Activated CD4-positive, alpha-beta T cell treated with anti-CD3 and anti-CD28 coated beads, Interleukin-2, Interleukin-6, amounts not matched to agents 100 ng/mL and 50 ng/mL, durations not matched to agents 16 hours and 8 hours (primary cell): ENCODE results near the gene PDIK1L.

ENCODE experiments used
- DNase-seq: peaks from one replicate; pipeline ENCODE4 v3.0.0-alpha.2; 2020

Gene PDIK1L

GRCh38 chr1:26158271-26158907, 46.8 kb downstream of the PDIK1L start:
- no peak for DNase-seq

DNA sequence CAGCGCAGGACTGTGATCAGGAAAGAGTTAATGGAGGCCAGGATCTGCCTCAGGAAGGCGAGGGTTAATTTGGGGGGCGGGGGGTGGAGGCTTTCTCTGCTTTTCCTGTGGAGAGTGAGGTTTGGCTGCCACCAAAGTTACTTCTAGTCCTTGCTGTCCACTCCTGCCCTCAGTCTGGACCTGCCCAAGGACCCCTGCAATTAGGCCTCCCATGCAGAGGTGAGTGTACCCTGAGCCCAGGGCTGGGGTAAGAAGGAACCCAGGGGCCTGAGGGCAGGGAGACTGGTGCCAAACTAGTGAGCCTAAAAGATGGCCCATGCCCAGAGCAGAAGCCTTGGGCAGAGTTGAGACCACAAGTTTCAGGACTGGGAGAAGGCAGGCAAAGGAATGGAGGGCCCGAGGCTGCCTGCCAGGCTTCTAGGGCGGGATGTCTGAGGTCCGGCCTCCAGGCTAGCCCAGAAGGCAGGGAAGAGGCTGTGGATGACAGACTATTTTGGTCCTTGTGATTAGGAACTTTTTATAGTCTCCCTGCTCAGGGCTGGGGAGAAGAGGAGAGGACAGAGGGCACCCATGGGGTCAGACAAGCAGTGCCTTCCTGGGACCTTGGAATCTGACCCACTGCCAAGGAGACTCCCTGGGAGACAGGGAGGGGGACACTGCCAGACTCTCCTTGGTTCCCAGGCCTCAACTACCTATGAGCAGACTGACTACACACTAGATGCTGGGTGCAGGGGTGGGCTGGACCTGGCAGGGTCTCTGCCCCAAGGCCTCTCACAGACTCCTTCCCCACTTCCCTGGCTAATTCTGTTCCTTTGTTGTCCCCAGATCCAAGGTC, 47.5 kb downstream of the PDIK1L start, which contains the start of gene FAM110D:
TSS of gene FAM110D (plus strand) at position 172 of the 835 bp plus-strand sequence. CDS start 2,213 bp downstream, outside the sequence.
- no peak for DNase-seq

DNA sequence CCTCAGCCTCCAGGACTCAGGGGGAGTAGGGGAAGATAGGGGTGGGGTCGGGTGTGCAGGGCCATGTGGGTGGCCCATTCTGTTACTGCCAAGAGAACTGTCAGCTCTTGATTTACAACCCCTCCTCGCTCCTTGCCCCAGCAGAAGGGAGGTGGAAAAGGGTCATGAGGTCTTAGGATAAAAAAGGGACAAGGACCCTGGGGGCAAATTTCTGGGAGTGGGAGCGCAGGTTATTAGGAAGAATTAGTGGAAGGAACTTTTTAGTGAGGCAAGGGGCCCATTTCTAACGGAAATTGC, 48.1 kb downstream of the PDIK1L start:
- no peak for DNase-seq

- DNase-seq = no peak
Measured at GRCh38 chr1:26160527-26161414, 49.1 kb downstream of the PDIK1L start.

DNA sequence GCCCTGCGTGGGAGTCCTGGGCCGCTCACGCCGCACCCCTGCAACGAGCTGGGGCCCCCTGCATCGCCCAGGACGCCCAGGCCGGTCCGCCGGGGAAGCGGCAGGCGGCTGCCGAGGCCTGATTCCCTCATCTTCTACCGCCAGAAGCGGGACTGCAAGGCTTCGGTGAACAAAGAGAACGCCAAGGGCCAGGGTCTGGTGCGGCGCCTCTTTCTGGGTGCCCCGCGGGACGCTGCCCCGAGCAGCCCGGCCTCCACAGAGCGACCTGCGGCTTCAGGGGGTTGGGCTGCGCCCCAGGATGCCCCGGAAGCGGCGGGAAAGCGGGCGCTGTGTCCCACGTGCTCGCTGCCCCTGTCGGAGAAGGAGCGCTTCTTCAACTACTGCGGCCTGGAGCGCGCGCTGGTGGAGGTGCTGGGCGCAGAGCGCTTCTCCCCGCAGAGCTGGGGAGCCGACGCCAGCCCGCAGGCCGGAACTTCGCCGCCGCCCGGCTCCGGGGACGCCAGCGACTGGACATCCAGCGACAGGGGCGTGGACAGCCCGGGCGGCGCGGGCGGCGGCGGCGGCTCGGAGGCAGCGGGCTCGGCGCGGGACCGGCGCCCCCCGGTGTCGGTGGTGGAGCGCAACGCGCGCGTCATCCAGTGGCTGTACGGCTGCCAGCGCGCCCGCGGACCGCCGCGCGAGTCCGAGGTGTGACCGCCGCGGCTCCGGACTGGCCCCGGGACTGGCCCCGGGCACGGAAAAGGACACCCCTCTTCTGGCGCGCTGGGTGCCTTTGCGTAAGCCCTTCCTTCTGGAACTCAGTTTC, 50.0 kb downstream of the PDIK1L start:
- DNase-seq = peak; percentile 45

- DNase-seq = no peak
Measured at GRCh38 chr1:26162220-26162709, 50.6 kb downstream of the PDIK1L start.

DNA sequence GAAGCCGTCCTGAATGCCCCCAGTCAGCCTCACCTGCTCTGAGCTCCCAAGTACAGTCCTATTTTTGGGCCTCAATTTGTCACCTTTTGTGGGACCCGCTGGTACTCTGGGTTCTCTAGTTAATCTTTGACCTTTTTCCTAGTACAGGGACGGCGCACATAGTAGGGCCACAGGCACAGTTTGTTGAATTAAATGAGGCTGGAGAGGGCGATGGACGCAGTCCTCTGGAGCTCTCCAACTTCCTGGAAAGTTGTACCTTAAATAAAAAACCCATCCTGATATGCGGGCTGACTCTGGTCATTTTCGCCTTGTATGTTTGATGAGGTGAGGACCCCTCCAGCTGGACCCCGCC, 52.0 kb downstream of the PDIK1L start:
- DNase-seq = no peak

- DNase-seq = peak; percentile 55
Measured at GRCh38 chr1:26164036-26164860, 52.6 kb downstream of the PDIK1L start.

DNA sequence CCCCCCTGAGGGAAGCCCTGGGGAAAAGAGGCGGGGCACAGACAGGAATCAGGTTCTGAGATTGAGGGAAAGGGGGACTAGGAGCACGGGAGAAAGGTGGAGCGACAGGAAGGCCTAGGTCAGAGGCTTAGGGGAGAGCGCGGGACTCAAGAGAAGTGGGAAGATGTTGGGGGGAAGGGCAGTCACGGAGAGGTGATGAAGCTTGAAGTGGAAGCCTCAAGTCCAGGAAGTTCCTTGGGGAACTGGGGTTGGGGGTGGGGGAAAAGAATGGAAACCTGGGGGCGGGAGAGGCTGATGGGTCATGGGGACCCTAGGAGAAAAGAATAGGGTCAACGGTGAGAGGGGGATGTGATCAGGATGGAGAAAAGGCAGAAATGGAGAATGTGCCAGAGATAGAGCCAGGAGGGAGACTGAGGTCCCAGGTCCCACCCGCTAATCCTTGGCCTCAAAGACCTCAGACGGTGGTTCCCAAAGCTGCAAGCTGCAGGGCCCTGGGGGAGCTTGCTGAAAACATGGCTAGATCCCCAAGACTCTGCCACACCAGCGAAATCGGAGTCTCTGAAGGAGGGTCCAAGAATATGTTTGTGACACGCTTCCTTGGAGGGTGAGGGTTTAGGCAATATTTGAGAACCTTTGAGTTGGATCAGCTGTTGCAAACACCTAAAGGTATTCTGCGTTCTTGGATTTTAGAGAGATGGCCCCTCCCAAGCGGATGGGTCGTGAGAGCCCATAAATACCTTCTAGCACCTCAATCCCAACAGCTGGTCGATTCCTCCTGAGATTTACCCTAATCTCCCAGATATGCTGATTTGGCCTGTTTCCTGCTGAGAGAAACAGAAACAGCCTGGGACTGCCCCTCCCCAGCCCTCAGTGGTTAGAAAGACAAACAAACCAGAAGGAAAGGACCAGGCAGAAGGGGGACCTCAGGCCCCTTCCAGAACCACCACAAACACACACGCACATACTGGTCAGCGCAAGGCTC, 53.5 kb downstream of the PDIK1L start:
- DNase-seq = no peak

DNA sequence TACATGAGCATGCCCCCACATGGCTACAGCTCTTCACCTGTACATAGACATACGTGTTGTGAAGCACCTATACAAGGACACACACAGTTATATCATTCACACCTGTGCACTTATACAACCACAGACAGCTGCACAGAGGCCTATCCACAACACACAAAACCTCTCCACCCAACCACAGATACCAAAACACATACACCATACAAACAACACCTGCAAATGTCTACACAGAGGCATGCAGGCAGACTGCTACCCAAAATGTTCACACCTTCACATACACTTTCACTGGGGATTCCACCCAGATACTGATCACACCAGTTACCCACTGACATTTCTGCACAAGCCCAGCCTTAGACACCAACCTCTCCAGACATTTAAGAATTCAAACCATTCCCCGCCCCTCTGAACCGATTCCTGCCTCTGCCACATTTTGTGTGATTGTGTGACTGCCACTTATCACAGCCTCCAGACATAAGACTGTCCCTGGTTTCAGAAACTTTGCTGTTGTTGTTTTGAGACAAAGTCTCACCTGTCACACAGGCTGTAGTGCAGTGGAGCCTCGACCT, 55.2 kb downstream of the PDIK1L start:
- no peak for DNase-seq

DNA sequence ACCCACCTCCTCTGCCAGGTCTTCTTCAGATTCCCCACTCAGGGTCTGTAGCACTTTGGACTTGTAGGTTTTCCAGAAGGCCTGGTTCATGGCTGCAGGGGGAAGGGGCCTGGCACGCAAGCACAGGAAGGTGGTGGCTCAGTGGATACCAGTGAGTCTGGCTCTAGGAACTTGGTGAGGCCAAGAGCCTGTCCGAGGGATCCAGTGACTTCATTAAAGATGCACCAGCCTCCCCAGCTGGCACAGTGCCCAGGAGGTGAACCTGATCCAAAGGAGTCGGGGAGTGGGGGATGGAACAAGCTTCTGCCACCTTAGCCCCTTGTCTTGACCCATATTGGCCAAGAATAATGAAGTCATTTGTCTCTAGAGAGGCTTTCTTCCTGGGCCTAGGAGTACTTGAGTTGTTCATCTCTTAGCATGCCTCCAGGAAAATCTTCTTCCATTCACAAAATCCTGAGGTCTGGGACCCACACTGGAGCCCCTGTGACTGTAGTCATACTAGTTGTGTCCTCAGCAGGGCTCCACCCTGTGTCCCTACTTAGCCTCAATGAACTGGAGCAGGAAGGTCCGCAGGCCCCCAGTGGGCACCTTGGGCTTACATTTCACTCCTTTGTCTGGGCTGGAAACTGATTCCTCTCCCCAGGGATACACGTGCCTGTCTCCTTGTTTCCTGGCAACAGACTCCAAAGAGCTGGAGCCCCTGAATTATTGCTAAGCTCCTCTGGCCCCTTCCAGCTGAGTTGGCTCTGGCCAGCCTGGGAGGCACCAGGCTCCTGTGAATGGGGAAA, 57.0 kb downstream of the PDIK1L start, which contains the start of gene C1orf232:
TSS of gene C1orf232 (minus strand) at position 554 of the 788 bp plus-strand sequence. CDS start at position 90, 464 bp downstream.
- no peak for DNase-seq

GRCh38 chr1:26169198-26169554, 57.6 kb downstream of the PDIK1L start:
- DNase-seq = no peak

- DNase-seq = peak; percentile 95
Measured at GRCh38 chr1:26169669-26170471, 58.2 kb downstream of the PDIK1L start, which contains the start of gene ZNF593. Gene ZNF593, plus strand, starts transcription at chr1:26169908. Its CDS starts 76 bp downstream, at chr1:26169984.

DNA sequence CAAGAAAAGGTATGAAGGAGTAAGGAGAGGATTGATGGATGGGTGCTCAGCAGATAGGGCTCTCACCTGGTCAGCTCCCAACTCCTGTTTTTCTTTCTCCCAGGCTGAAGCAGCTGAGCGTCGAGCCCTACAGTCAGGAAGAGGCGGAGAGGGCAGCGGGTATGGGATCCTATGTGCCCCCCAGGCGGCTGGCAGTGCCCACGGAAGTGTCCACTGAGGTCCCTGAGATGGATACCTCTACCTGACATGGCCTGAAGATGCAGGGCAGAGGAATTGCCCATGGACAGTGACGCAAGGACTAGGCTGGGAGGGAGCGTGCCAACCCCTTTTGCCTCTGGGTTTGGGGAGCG, 58.8 kb downstream of the PDIK1L start:
- no peak for DNase-seq

GRCh38 chr1:26171084-26172072, 59.8 kb downstream of the PDIK1L start, which contains the start of gene ZNF593OS:
Gene ZNF593OS, minus strand, starts transcription at chr1:26171832. Its CDS starts 171 bp downstream, at chr1:26171661.
- DNase-seq = no peak
